WI38 (cell line): Measurements from ENCODE around the gene ZSWIM1.
"Not testable (repeated sequence)": the region's sequence is repeated elsewhere in the genome, so short reads cannot be mapped to it uniquely, and the experiment has no call there.

Experiments used
- H3K4me3 ChIP-seq: 2 replicates; pipeline ENCODE4 v1.5.1; 2011; ENCODE audit warnings: low read depth, mild to moderate bottlenecking, control low read depth, low read length
- TF ChIP-seq, protein P1 (sequence below): IDR thresholded peaks from 2 replicates; pipeline ENCODE4 v1.5.1; 2012; ENCODE audit warnings: low read depth, mild to moderate bottlenecking, control low read depth, low read length

The ZSWIM1 gene

DNA sequence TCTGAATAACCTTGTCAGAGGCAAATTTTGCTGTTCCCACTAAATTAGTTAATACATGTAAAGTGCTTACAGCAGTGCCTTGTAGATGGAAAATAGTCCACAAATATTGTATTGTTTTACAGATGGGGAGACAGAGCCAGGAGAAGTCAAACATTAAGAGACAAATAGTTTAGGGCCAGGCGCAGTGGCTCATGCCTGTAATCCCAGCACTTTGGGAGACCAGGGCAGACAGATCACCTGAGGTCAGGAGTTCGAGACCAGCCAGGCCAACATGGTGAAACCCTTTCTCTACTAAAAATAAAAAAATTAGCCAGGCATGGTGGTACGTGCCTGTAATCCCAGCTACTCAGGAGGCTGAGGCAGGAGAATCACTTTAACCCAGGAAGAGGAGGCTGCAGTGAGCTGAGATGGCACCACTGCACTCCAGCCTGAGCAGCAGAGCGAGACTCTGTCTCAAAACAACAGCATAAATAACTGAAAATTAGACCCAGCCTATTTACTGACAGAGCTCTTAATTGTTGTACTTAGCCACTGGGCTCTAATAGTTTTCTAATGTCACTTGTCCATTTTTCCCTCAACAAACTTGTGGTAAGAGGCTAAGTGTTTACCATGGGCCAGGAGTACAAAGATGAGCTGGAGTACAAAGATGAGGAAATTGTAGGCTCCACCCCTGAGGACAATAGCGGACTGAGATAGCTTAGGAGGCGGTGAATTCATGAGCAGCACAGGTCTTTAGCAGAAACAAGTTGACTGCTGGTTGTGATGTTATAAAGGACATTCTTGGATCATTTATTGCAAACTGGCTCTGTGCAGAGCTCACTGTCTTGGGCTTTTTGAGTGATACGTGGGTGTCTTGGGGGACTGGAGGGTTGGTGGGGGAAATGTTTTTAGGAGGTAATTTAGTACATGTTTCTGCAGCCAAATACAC is 17.2 kb upstream of the ZSWIM1 start:
- H3K4me3 ChIP-seq = no peak overlapping the region
- TF ChIP-seq, protein P1, sequence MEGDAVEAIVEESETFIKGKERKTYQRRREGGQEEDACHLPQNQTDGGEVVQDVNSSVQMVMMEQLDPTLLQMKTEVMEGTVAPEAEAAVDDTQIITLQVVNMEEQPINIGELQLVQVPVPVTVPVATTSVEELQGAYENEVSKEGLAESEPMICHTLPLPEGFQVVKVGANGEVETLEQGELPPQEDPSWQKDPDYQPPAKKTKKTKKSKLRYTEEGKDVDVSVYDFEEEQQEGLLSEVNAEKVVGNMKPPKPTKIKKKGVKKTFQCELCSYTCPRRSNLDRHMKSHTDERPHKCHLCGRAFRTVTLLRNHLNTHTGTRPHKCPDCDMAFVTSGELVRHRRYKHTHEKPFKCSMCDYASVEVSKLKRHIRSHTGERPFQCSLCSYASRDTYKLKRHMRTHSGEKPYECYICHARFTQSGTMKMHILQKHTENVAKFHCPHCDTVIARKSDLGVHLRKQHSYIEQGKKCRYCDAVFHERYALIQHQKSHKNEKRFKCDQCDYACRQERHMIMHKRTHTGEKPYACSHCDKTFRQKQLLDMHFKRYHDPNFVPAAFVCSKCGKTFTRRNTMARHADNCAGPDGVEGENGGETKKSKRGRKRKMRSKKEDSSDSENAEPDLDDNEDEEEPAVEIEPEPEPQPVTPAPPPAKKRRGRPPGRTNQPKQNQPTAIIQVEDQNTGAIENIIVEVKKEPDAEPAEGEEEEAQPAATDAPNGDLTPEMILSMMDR = no peak

DNA sequence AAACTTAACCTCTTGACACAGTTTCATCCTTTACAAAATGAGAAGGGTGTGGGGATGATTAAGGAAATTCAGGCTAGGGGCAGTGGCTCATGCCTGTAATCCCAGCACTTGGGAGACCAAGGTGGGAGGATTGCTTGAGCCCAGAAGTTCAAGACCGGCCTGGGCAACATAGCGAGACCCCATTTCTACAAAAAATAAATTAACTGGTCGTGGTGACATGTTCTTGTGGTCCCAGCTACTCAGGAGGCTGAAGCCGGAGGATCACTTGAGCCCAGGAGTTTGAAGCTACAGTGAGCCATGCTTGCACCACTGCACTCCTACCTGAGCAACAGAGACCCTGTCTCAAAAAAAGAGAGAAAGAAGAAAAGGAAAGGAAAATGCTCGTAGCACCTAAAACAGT is 14.6 kb upstream of the ZSWIM1 start:
- H3K4me3 ChIP-seq = no peak overlapping the region
- TF ChIP-seq, protein P1 = no peak

DNA sequence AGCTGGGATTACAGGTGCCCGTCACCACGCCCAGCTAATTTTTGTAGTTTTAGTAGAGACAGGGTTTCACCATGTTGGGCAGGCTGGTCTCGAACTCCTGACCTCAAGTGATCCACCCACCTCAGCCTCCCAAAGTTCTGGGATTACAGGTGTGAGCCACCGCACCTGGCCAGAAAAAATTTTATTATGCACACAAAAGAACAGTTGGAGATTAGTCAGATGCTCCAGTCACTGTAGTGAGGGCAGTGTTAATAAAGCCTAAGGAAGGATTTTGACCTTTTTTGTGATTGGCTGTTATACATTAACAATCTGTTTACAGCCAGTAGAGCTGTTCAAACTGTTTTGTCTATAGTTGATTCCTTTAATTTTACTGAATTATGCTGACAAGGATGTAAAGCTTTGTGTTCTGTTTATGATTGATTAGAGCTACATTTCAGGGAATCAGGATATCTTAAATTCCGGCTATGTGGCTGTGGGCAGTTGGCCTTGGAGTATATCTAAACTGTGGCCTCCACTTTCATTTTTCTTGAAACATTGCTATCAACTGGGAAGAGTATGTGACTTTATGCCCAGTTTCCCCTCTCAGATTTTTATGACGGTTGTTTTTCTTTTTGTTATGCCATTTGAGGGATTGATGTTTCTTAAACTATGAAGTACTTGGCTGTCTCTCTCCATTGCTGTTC is 13.8 kb upstream of the ZSWIM1 start:
- TF ChIP-seq, protein P1 = no peak
- H3K4me3 ChIP-seq = no peak overlapping the region

DNA sequence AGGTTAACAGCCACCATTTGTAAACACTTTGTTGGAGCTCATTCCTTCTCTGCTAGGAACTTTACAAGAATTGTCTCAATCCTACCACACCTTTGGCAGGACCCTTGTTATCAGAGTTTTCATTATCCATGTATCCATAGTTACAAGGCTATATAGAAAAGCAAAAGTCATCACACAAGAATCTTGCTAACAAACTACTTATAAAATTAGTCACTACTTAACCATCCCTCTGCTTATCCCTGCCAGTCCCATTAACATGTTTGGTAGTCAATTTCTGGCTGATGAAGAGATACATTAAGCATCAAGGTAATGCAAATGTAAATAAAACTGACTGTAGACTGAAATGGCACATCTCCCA is 13.2 kb upstream of the ZSWIM1 start:
- TF ChIP-seq, protein P1 = no peak

DNA sequence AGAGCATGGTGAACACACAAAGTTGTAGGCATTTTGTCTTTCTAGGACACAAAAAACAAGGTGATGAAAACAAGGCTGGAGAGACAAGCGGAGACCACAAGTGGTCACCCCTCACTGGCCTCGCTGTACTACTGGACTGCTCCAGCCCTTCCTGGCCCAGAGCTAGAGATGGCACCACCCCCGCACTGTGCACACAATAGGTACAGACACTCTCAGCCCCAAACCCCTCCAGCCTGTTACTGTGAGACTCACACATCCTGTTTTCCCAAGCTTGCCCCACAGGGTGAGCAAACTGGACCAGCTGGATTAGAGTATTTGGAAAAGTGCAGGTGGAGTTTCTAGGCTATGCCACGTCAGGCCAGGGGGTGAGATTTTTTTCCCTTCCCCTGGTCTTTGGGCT is 8.4 kb upstream of the ZSWIM1 start:
- TF ChIP-seq, protein P1 = no peak
- no peak overlapping the region for H3K4me3 ChIP-seq

More for the DNA sequence above, 13.2 kb upstream of the ZSWIM1 start:
- H3K4me3 ChIP-seq = no peak overlapping the region

DNA sequence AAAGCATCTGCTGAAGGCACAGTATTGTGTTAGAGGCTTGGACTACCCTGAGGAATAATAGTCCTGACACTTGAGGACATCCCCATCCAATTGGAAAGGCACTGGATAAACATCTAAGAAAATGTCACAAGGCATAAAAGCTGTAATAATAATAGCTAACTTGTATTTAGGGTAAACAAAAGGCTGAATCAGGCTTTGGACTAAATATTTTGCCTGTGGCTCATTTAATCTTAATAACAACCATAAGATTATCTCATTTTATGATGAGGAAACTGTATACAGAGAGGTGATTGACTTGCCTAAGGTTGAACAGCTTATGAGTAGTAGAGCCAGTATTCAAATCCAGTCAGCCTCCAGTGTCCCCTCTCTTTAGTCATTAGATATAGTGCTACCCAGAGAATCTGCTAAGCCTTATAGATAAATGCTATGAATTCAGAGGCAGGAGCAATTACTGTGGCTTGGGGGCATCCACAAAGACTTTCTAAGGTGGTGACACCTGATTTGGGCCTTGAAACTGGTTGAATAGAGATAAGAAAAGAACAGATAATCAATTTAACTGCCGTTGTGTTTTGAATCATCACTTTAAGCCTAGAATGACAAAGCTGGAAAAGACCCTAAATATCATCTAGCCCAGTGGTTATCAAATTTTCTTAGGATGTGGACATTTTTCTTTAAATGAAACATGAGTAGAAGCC is 7.5 kb upstream of the ZSWIM1 start:
- TF ChIP-seq, protein P1 = no peak
- no peak overlapping the region for H3K4me3 ChIP-seq

DNA sequence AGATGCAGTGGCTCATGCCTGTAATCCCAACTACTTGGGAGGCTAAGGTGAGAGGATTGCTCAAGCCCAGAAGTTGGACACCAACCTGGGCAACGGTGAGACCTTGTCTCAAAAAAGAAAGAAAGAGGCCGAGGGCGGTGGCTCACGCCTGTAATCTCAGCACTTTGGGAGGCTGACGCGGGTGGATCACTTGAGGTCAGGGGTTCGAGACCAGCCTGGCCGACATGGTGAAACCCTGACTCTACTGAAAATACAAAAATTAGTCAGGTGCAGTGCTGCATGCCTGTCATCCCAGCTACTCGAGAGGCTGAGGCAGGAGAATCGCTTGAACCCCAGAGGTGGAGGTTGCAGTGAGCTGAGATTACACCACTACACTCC is 6.9 kb upstream of the ZSWIM1 start:
- H3K4me3 ChIP-seq = not testable (repeated sequence)
